Colonic mucosa (tissue), 4 donors: ENCODE data around the gene VLDLR. TPM values are rescaled to one million over a fixed set of nuclear protein-coding genes. Genes with fewer than 3 reads are reported as not detected.
A peak's percentile ranks its signal among the peaks of the same experiment; 100 is the strongest.

Experiments used
- DNase-seq: peaks from one replicate; pipeline ENCODE4 v3.0.0-alpha.2; 2020
- H3K27ac ChIP-seq: fragments of 200-600 bp; one replicate; pipeline ENCODE4 v1.8.0; 2021
- H3K27me3 ChIP-seq: fragments of 200-600 bp; one replicate; pipeline ENCODE4 v1.8.0; 2021
- H3K36me3 ChIP-seq: fragments of 200-600 bp; one replicate; pipeline ENCODE4 v1.8.0; 2021
- H3K4me1 ChIP-seq: fragments of 200-600 bp; one replicate; pipeline ENCODE4 v1.8.0; 2021; ENCODE audit warnings: mild to moderate bottlenecking
- H3K4me3 ChIP-seq: fragments of 200-600 bp; one replicate; pipeline ENCODE4 v1.8.0; 2021
- H3K9ac ChIP-seq, 2 donors: one replicate each; pipeline ENCODE4 v1.7.0; 2013; ENCODE audit warnings: control low read depth in 2 of 2, low read depth in 2 of 2, low read length in 2 of 2
- H3K9me3 ChIP-seq: fragments of 200-600 bp; one replicate; pipeline ENCODE4 v1.8.0; 2021
- intact Hi-C: fragments of 100-400 bp; cut with DNase I; formaldehyde crosslinking; loops from one replicate; pipeline ENCODE4 v1.14.1; 2022
- total RNA-seq, 2 donors: library from RNA; stranded (reverse); fragmentation: NEBNext Ultra II Directional in 1 of 2; extraction: Animal tissue kit (Norgen Biotek cat#: 25700) in 1 of 2; gene quantifications; one replicate each; pipeline ENCODE4 v1.2.1, GENCODE V29; 2021
- TF ChIP-seq, protein P1 (sequence below): fragments of 200-600 bp; IDR thresholded peaks from one replicate; pipeline ENCODE4 v1.8.0; 2022; ENCODE audit warnings: antibody characterized with exemption, mild to moderate bottlenecking
- donor health status: healthy.
- donor health status: DM: no; HTN: no; CAD: no.
- donor health status: DM: no; HTN: no; CAD: no.

VLDLR gene
- total RNA-seq, 2 donors from 2014 or later, result 7.9 to 21.5 TPM

DNA sequence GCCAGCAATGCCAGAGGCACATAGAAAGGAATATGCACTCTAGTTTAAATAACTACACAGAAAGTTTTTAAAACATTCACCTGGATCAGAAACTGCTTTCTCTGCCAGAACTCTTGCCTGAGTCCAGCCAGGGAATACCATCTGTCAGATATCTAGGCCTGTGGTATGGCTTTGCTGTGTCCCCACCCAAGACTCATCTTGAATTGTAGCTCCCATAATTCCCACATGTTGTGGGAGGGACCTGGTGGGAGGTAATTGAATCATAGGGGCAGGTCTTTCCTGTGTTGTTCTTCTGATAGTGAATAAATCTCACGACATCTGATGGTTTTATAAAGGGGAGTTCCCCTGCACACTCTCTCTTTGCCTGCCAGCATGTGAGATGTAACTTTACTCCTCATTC, 54.2 kb downstream of the VLDLR start:
- no peaks in the 10 kb centered on the region for H3K36me3 ChIP-seq
- H3K27ac ChIP-seq, result no peak overlapping the region
- DNase-seq, result no peak
- no peaks in the 10 kb centered on the region for H3K9me3 ChIP-seq
- H3K27me3 ChIP-seq, result no peaks in the 10 kb centered on the region
- no peaks in the 10 kb centered on the region for H3K4me1 ChIP-seq
- no peak overlapping the region for H3K9ac ChIP-seq
- TF ChIP-seq, protein P1, sequence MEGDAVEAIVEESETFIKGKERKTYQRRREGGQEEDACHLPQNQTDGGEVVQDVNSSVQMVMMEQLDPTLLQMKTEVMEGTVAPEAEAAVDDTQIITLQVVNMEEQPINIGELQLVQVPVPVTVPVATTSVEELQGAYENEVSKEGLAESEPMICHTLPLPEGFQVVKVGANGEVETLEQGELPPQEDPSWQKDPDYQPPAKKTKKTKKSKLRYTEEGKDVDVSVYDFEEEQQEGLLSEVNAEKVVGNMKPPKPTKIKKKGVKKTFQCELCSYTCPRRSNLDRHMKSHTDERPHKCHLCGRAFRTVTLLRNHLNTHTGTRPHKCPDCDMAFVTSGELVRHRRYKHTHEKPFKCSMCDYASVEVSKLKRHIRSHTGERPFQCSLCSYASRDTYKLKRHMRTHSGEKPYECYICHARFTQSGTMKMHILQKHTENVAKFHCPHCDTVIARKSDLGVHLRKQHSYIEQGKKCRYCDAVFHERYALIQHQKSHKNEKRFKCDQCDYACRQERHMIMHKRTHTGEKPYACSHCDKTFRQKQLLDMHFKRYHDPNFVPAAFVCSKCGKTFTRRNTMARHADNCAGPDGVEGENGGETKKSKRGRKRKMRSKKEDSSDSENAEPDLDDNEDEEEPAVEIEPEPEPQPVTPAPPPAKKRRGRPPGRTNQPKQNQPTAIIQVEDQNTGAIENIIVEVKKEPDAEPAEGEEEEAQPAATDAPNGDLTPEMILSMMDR, result no peak
- no peak overlapping the region for H3K4me3 ChIP-seq
- intact Hi-C loops, result no loop called here

DNA sequence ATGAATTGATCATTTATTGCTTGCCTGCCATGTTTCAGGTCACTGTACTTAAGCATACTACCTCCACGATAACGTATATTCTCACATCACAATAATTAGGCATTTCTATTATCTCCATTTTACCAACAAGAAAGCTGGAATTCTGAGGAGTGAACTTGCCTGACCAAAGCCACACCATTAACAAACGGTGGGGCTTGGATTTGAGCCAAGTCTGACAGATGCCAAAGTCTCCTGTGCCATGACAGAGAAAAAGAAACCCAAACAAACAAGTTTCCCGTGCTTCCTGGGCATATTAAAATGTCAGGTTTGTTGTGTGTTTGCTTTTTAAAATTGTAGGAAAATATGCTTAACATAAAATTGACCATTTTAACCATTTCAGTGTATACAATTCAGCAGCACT, 54.9 kb downstream of the VLDLR start:
- Histone ChIP-seq H3K27me3 (no peaks in the 10 kb centered on the region), H3K4me3 (no peak overlapping the region), H3K27ac (no peak overlapping the region), H3K9me3 (no peaks in the 10 kb centered on the region), H3K36me3 (no peaks in the 10 kb centered on the region), H3K9ac (no peak overlapping the region), H3K4me1 (no peaks in the 10 kb centered on the region)
- intact Hi-C loops, result no loop called here
- TF ChIP-seq, protein P1, result no peak
- DNase-seq, result peak; percentile 26

DNA sequence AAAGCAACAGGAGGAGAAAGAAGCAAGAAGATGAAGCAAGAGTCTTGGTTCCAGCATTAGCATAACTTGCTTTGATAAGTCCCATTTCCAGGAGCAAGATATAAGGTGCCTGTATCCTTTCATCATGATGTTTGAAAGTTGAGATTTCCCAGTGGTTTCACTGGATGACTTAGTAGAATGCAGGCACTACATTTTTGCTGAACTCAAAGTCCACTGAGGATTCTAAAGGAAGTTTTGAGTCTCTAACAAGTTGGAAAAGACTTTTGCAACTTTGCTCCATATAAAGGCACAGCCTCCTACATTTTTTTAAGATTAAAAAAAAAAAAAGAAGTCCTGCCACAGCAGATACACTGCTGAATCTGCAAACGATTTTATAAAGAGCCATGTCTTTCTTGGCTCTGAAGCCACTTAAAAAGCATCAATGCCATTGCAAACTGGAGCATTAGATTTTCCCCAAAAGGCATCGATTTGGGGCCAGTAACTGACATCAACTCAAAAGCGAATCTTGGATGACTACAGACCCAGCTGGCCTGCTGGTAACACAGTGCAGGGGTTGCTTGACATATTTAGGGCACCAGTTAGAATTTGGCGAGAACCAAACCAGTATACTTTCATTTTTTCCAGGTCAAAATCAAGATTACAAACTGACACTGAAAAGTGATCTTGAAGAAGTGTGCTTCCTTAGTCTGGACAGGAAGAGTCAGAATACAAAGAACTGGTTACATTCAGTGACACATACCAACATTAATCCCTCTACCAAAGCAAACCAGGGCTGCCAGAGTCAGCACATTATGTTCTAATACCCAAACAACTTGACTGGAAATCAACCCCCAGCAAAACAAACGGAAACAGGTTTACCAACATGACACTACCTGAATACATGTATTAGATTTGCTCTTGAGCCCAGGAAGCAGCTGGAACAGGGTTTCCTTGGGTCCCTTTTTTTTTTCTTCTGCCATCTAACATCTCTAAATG, 56.6 kb downstream of the VLDLR start:
- TF ChIP-seq, protein P1, result no peak
- no peaks in the 10 kb centered on the region for H3K27me3 ChIP-seq
- H3K9me3 ChIP-seq, result no peaks in the 10 kb centered on the region
- H3K4me1 ChIP-seq, result no peaks in the 10 kb centered on the region
- intact Hi-C loops, result no loop called here
- DNase-seq, result no peak
- no peaks in the 10 kb centered on the region for H3K36me3 ChIP-seq
- H3K27ac ChIP-seq, result no peak overlapping the region
- H3K4me3 ChIP-seq, result no peak overlapping the region
- H3K9ac ChIP-seq, result no peak overlapping the region

DNA sequence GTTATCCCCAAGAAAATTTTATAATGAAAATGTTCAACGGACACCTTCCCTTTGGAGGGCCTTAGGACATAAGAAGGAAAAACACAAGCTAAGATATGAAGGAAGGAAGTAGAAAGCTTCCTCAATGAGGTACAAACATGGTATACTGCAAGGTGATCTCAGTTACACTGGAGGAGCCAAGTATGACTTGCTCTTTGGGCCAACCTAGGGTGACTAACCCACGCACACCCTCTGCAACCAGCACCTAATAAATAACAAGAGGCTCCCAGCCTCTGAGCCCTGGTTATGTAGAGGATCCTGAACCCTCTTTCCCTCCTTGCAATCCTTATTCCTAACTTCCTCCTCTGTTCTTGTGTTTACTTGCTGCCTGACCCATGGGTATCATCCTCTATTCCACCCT, 57.4 kb downstream of the VLDLR start:
- Histone ChIP-seq H3K9ac (no peak overlapping the region), H3K36me3 (no peaks in the 10 kb centered on the region), H3K27me3 (no peaks in the 10 kb centered on the region), H3K9me3 (no peaks in the 10 kb centered on the region), H3K27ac (no peak overlapping the region), H3K4me3 (no peak overlapping the region), H3K4me1 (no peaks in the 10 kb centered on the region)
- DNase-seq, result no peak
- TF ChIP-seq, protein P1, result no peak
- intact Hi-C loops, result no loop called here

DNA sequence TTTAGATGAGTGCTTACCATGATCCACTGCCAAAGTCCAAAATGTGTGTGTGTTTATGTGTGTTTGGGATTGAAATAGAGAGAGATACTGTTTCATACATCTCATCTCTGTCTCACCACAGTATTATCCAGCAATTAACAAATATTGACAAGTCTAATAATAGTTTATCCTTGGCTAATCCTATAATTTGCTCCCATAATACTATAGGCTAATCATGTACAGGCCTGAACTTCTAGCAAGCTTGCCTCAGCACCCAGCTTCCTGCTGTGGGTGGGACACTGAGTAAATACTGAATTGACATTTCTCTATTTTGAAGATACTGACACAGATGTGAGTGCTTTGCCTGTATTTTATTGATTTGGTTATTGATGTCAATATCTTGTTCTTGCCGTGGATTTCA, 60.4 kb downstream of the VLDLR start:
- no peak for DNase-seq
- no peaks in the 10 kb centered on the region for H3K4me1 ChIP-seq
- no peaks in the 10 kb centered on the region for H3K27me3 ChIP-seq
- no peak overlapping the region for H3K27ac ChIP-seq
- no peaks in the 10 kb centered on the region for H3K36me3 ChIP-seq
- TF ChIP-seq, protein P1, result no peak
- intact Hi-C loops, result no loop called here
- H3K9me3 ChIP-seq, result no peaks in the 10 kb centered on the region
- no peak overlapping the region for H3K9ac ChIP-seq
- H3K4me3 ChIP-seq, result no peak overlapping the region
